ENCODE results near the gene ELOVL7.

- TF ChIP-seq FOXA1 (IDR thresholded peaks at IDR 0.05), result no peak
- no peak for TF ChIP-seq CTCF (IDR thresholded peaks at IDR 0.05; ENCODE audit: low read depth, low read length, missing input control)
These were observed 28.8 kb upstream of the ELOVL7 start for GRCh38 chr5:60872892-60873291.
